ENCODE measurements around the gene LSR. TPM values are rescaled to one million over a fixed set of nuclear protein-coding genes. Genes with fewer than 3 reads are reported as not detected.

The LSR gene
- total and polyA plus RNA-seq, 12 donors = 8.2 to 106 (median 58.7) TPM

DNA sequence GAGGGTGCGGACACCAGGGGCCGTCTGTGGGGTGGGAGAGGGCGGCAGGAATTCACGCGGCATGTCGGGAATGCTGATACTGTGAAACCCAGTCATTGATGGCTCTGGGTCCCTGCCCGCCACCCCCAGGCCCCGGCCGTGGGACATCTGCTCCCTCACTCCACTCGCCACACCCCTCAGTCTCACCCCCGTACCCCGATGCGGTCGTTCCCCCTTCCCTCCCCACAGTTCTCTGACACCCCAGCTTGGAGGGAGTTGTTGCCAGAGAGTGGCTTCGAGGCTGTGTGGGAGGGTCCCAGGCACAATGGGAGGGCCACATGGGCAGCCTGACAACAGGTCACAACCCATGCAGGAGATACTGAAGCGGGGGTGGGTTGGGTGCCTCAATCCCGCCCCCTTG is 45.0 kb downstream of the LSR start:
- TF ChIP-seq, protein P1, sequence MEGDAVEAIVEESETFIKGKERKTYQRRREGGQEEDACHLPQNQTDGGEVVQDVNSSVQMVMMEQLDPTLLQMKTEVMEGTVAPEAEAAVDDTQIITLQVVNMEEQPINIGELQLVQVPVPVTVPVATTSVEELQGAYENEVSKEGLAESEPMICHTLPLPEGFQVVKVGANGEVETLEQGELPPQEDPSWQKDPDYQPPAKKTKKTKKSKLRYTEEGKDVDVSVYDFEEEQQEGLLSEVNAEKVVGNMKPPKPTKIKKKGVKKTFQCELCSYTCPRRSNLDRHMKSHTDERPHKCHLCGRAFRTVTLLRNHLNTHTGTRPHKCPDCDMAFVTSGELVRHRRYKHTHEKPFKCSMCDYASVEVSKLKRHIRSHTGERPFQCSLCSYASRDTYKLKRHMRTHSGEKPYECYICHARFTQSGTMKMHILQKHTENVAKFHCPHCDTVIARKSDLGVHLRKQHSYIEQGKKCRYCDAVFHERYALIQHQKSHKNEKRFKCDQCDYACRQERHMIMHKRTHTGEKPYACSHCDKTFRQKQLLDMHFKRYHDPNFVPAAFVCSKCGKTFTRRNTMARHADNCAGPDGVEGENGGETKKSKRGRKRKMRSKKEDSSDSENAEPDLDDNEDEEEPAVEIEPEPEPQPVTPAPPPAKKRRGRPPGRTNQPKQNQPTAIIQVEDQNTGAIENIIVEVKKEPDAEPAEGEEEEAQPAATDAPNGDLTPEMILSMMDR (IDR thresholded peaks at IDR 0.05) = no peak
- no peak for TF ChIP-seq POLR2A (IDR thresholded peaks at IDR 0.05)
- H3K27me3 ChIP-seq = no peaks in the 10 kb centered on the region
- intact Hi-C loops (cut with DNase I) = no loop called here
- no peak for DNase-seq
- no peak overlapping the region for H3K4me3 ChIP-seq
- H3K4me1 ChIP-seq (replicated peaks in 1 of 2) = no peaks in the 10 kb centered on the region
- no peaks in the 10 kb centered on the region for H3K9me3 ChIP-seq (replicated peaks in 1 of 3)
- 53 to 79% (median 64%) methylated on average over 5 to 17 of the region's 17 CpGs for whole genome bisulfite sequencing, 4 donors
- no peaks in the 10 kb centered on the region for H3K36me3 ChIP-seq (replicated peaks in 1 of 2)
- no peak overlapping the region for H3K27ac ChIP-seq

DNA sequence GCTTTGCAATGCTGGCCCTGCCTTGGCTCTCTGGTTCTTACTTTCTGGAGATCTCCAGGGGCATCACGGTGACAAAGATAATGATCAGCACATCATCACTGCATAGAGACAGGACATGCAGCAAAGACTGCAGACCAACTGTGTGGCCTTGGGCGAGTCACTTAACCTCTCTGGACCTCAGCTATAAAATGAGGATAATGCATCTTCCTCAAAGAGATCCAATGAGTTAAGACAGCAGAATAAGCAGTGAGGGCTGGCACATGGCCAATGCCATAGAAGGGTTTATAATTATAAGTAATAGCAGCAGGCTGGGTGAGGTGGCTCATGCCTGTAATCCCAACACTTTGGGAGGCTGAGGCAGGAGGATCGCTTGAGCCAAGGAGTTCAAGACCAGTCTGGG is 45.5 kb downstream of the LSR start:
- Histone ChIP-seq H3K36me3 (replicated peaks in 1 of 2) (no peaks in the 10 kb centered on the region), H3K27me3 (no peaks in the 10 kb centered on the region), H3K4me1 (replicated peaks in 1 of 2) (no peaks in the 10 kb centered on the region), H3K4me3 (no peak overlapping the region), H3K27ac (no peak overlapping the region), H3K9me3 (replicated peaks in 1 of 3) (no peaks in the 10 kb centered on the region)
- TF ChIP-seq, protein P1 (IDR thresholded peaks at IDR 0.05) = no peak
- no peak for TF ChIP-seq POLR2A (IDR thresholded peaks at IDR 0.05)
- no peak for DNase-seq
- 57 to 65% (median 62%) methylated on average over 3 of the region's 3 CpGs for WGBS, 4 donors
- intact Hi-C loops (cut with DNase I) = no loop called here

DNA sequence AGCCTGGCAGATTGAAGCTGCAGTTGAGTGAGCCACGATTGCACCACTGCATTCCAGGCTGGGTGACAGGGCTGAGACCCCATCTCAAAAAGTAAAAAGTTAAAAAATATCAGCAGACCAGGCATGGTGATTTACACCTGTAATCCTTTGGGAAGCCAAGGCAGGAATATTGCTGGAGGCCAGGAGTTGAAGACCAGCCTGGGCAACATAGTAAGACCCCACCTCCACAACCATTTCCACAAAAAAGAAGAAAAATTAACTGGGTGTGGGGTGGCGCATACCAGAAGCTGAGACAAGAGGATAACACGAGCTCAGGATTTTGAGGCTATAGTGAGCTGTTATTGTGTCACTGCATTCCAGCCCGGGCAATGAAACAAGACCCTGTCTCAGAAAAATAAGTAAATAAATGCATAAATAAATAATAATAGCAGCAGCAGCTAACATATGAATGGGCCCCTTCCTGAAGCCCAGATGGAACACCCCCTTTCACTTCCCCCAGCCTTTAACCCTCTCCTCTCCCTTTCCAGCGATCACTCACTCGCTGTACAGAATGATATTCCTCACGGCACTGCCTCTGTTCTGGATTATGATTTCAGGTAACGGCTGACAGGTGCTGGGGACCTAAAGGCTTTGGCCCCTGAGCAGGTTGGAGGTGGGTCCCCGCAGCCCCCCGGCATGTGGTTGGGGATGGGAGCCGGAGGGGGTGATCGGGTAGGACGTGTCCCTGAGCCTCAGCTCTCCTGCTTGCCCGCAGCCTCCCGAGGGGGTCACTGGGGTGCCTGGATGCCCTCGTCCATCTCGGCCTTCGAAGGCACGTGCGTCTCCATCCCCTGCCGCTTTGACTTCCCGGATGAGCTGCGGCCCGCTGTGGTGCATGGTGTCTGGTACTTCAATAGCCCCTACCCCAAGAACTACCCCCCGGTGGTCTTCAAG is 46.3 kb downstream of the LSR start:
- no peaks in the 10 kb centered on the region for H3K36me3 ChIP-seq (replicated peaks in 1 of 2)

DNA sequence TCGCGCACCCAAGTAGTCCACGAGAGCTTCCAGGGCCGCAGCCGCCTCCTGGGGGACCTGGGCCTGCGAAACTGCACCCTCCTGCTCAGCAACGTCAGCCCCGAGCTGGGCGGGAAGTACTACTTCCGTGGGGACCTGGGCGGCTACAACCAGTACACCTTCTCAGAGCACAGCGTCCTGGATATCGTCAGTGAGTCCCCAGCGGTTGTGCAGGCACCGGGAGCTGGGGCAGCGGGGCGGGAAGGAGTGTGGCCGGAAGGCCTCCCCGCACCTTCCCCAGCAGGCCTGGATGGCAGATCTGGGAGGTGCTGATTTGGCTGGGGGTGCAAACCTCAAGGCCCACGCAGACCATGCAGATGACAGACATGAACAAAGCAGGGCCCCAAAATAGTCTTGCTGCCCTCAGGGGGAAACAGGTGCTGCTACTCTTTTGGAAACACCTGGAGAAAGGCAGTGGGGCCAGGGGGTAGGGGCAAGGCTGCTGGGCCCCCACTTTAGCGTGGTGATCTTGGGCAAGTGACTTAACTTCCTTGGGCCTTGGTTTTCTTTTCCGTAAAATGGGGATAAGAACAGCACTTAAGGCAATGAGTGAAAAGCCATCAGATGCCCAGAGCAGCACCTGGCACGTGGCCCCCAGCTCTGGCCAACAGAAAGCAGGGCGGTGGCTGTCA is 47.1 kb downstream of the LSR start:
- H3K4me1 ChIP-seq (replicated peaks in 1 of 2) = no peaks in the 10 kb centered on the region
- no peak overlapping the region for H3K27ac ChIP-seq
- H3K27me3 ChIP-seq = no peaks in the 10 kb centered on the region
- H3K36me3 ChIP-seq (replicated peaks in 1 of 2) = no peaks in the 10 kb centered on the region
- TF ChIP-seq, protein P1 (IDR thresholded peaks at IDR 0.05) = no peak
- no peak overlapping the region for H3K4me3 ChIP-seq
- no peaks in the 10 kb centered on the region for H3K9me3 ChIP-seq (replicated peaks in 1 of 3)
- intact Hi-C loops (cut with DNase I) = no loop called here
- DNase-seq = no peak
- 66 to 96% (median 77%) methylated on average over 5 to 24 of the region's 24 CpGs for WGBS, 4 donors

More for the DNA sequence above, 46.3 kb downstream of the LSR start:
- 55 to 70% (median 64%) methylated on average over 20 to 25 of the region's 25 CpGs for WGBS, 4 donors
- intact Hi-C loops (cut with DNase I) = no loop called here
- Histone ChIP-seq H3K9me3 (replicated peaks in 1 of 3) (no peaks in the 10 kb centered on the region), H3K27ac (no peak overlapping the region), H3K4me3 (no peak overlapping the region), H3K27me3 (no peaks in the 10 kb centered on the region), H3K4me1 (replicated peaks in 1 of 2) (no peaks in the 10 kb centered on the region)
- no peak for DNase-seq
- TF ChIP-seq POLR2A (IDR thresholded peaks at IDR 0.05) = no peak
- TF ChIP-seq, protein P1 (IDR thresholded peaks at IDR 0.05) = no peak
